H9 (cell line): Measurements from ENCODE around the gene FYN. TPM values are rescaled to one million over a fixed set of nuclear protein-coding genes. Genes with fewer than 3 reads are reported as not detected.

Experiments used
- DNase-seq: peaks from one replicate; pipeline ENCODE4 v3.0.0-alpha.2; 2017
- H2AFZ ChIP-seq: one replicate; pipeline ENCODE4 v1.6.1; 2013; ENCODE audit warnings: mild to moderate bottlenecking, low read length, control low read depth, moderate library complexity
- H2AK5ac ChIP-seq: 2 replicates; pipeline ENCODE4 v1.6.1; 2013; ENCODE audit warnings: low read length, control low read depth, mixed read lengths; ENCODE audit not compliant: insufficient read length
- H2BK120ac ChIP-seq: one replicate; pipeline ENCODE4 v1.6.1; 2013; ENCODE audit warnings: low read depth, mild to moderate bottlenecking, low read length, control low read depth, inconsistent platforms; ENCODE audit not compliant: poor library complexity, severe bottlenecking
- H2BK12ac ChIP-seq: 2 replicates; pipeline ENCODE4 v1.6.1; 2013; ENCODE audit warnings: low read length, control low read depth, mixed read lengths, low read depth; ENCODE audit not compliant: insufficient read length
- H2BK15ac ChIP-seq: 2 replicates; pipeline ENCODE4 v1.6.1; 2013; ENCODE audit warnings: low read depth, low read length, control low read depth
- H2BK20ac ChIP-seq: one replicate; pipeline ENCODE4 v1.6.1; 2013; ENCODE audit warnings: low read depth, mild to moderate bottlenecking, low read length, control low read depth, inconsistent platforms; ENCODE audit not compliant: poor library complexity, severe bottlenecking
- H2BK5ac ChIP-seq: 2 replicates; pipeline ENCODE4 v1.6.1; 2013; ENCODE audit warnings: low read length, control low read depth, mixed read lengths; ENCODE audit not compliant: insufficient read length
- H3K14ac ChIP-seq: 2 replicates; pipeline ENCODE4 v1.6.1; 2013; ENCODE audit warnings: low read length, control low read depth; ENCODE audit not compliant: insufficient read depth
- H3K18ac ChIP-seq: 2 replicates; pipeline ENCODE4 v1.6.1; 2013; ENCODE audit warnings: low read depth, mild to moderate bottlenecking, mixed read lengths, low read length, control low read depth; ENCODE audit not compliant: insufficient read length
- H3K23ac ChIP-seq: 2 replicates; pipeline ENCODE4 v1.6.1; 2013; ENCODE audit warnings: low read length, control low read depth, mixed read lengths, low read depth; ENCODE audit not compliant: insufficient read length
- H3K23me2 ChIP-seq: 2 replicates; pipeline ENCODE4 v1.6.1; 2013; ENCODE audit warnings: low read depth, mild to moderate bottlenecking, mixed read lengths, low read length, control low read depth; ENCODE audit not compliant: insufficient read length, poor library complexity, severe bottlenecking
- H3K27ac ChIP-seq: 2 replicates; pipeline ENCODE4 v1.5.1; 2013; ENCODE audit warnings: low read length, control low read depth, mixed read lengths, low read depth; ENCODE audit not compliant: insufficient read length
- H3K27me3 ChIP-seq: 2 replicates; pipeline ENCODE4 v1.6.1; 2013; ENCODE audit warnings: low read length, control low read depth, inconsistent platforms; ENCODE audit not compliant: insufficient read depth
- H3K4ac ChIP-seq: 2 replicates; pipeline ENCODE4 v1.6.1; 2013; ENCODE audit warnings: low read depth, mild to moderate bottlenecking, control low read depth, inconsistent platforms, low read length, moderate library complexity
- H3K4me1 ChIP-seq: 2 replicates; pipeline ENCODE4 v1.6.1; 2013; ENCODE audit warnings: low read length, control low read depth, inconsistent platforms; ENCODE audit not compliant: insufficient read depth
- H3K4me2 ChIP-seq: 2 replicates; pipeline ENCODE4 v1.6.1; 2013; ENCODE audit warnings: low read length, control low read depth, mixed read lengths; ENCODE audit not compliant: insufficient read length, insufficient read depth
- H3K56ac ChIP-seq: 2 replicates; pipeline ENCODE4 v1.6.1; 2013; ENCODE audit warnings: low read depth, mild to moderate bottlenecking, mixed read lengths, low read length, control low read depth; ENCODE audit not compliant: insufficient read length
- H3K79me1 ChIP-seq: 2 replicates; pipeline ENCODE4 v1.6.1; 2013; ENCODE audit warnings: low read depth, mild to moderate bottlenecking, moderate library complexity, low read length, control low read depth, inconsistent platforms; ENCODE audit not compliant: insufficient read depth, poor library complexity, severe bottlenecking
- H3K79me2 ChIP-seq: 2 replicates; pipeline ENCODE4 v1.6.1; 2013; ENCODE audit warnings: low read length, control low read depth, inconsistent platforms; ENCODE audit not compliant: insufficient read depth
- H3K9ac ChIP-seq: 2 replicates; pipeline ENCODE4 v1.6.1; 2013; ENCODE audit warnings: low read length, control low read depth, mixed read lengths; ENCODE audit not compliant: insufficient read length; ENCODE audit errors: extremely low read depth
- H3K9me3 ChIP-seq: one replicate; pipeline ENCODE4 v1.6.1; 2013; ENCODE audit warnings: low read depth, low read length, inconsistent platforms; ENCODE audit not compliant: control insufficient read depth
- H3T11ph ChIP-seq: one replicate; pipeline ENCODE4 v1.6.1; 2013; ENCODE audit warnings: mild to moderate bottlenecking, low read length, control low read depth, inconsistent platforms
- H4K20me1 ChIP-seq: one replicate; pipeline ENCODE4 v1.6.1; 2013; ENCODE audit not compliant: control insufficient read depth, insufficient read length, insufficient read depth
- H4K5ac ChIP-seq: 2 replicates; pipeline ENCODE4 v1.6.1; 2013; ENCODE audit warnings: low read depth, mild to moderate bottlenecking, mixed read lengths, low read length, control low read depth; ENCODE audit not compliant: insufficient read length
- H4K8ac ChIP-seq: replicated peaks from 2 replicates; pipeline ENCODE4 v1.6.1; 2013; ENCODE audit warnings: low read length, control low read depth, mixed read lengths, low read depth; ENCODE audit not compliant: insufficient read length
- H4K91ac ChIP-seq: 2 replicates; pipeline ENCODE4 v1.6.1; 2013; ENCODE audit warnings: low read depth, mild to moderate bottlenecking, moderate library complexity, mixed read lengths, low read length, control low read depth; ENCODE audit not compliant: insufficient read length
- H3K27ac Mint-ChIP-seq, 3 experiments: 2 replicates in 2 of 3; 3 replicates in 1 of 3; pipeline ENCODE4 v1.8.0; 2020 to 2021; ENCODE audit warnings: mixed read lengths in 3 of 3, mild to moderate bottlenecking in 1 of 3, moderate library complexity in 1 of 3
- H3K27me3 Mint-ChIP-seq: 2 replicates; pipeline ENCODE4 v1.8.0; 2021; ENCODE audit warnings: low read depth, mild to moderate bottlenecking, moderate library complexity, mixed read lengths
- H3K36me3 Mint-ChIP-seq, 3 experiments: 2 replicates in 2 of 3; 3 replicates in 1 of 3; pipeline ENCODE4 v1.8.0; 2020 to 2021; ENCODE audit warnings: low read depth in 3 of 3, mixed read lengths in 3 of 3; ENCODE audit not compliant: insufficient read depth in 1 of 3
- H3K4me1 Mint-ChIP-seq, 2 experiments: 2 replicates each; pipeline ENCODE4 v1.8.0; 2020; ENCODE audit warnings: mixed read lengths in 2 of 2
- H3K4me3 Mint-ChIP-seq, 2 experiments: 2 replicates in 1 of 2; 3 replicates in 1 of 2; pipeline ENCODE4 v1.8.0; 2020 to 2021; ENCODE audit warnings: mild to moderate bottlenecking in 2 of 2, mixed read lengths in 2 of 2, moderate library complexity in 1 of 2
- H3K9me3 Mint-ChIP-seq, 2 experiments: 2 replicates in 1 of 2; 3 replicates in 1 of 2; pipeline ENCODE4 v1.8.0; 2020; ENCODE audit warnings: mild to moderate bottlenecking in 2 of 2, mixed read lengths in 2 of 2, moderate library complexity in 1 of 2
- WGBS: extraction: QIAGEN DNeasy Blood & Tissue Kit; methylation state at CpG from one replicate; pipeline ENCODE4 v1.1.7; 2013; ENCODE audit warnings: missing lambda C conversion rate, low lambda C conversion rate, mixed read lengths; ENCODE audit not compliant: insufficient read length; ENCODE audit errors: extremely low coverage; 5-methylcytosine and 5-hydroxymethylcytosine counted together
- total RNA-seq: library from RNA; stranded (reverse); gene quantifications from 2 replicates; pipeline ENCODE4 v1.2.1, GENCODE V29; 2021
- TF ChIP-seq, protein P1 (sequence below): fragments of 200-600 bp; sonication (generic); conservative IDR thresholded peaks from 3 replicates; pipeline ENCODE4 v1.8.0; 2021; ENCODE audit warnings: antibody characterized with exemption, mild to moderate bottlenecking

The FYN gene
- total RNA-seq, 1 experiment from 2014 or later = 64.8 TPM

DNA sequence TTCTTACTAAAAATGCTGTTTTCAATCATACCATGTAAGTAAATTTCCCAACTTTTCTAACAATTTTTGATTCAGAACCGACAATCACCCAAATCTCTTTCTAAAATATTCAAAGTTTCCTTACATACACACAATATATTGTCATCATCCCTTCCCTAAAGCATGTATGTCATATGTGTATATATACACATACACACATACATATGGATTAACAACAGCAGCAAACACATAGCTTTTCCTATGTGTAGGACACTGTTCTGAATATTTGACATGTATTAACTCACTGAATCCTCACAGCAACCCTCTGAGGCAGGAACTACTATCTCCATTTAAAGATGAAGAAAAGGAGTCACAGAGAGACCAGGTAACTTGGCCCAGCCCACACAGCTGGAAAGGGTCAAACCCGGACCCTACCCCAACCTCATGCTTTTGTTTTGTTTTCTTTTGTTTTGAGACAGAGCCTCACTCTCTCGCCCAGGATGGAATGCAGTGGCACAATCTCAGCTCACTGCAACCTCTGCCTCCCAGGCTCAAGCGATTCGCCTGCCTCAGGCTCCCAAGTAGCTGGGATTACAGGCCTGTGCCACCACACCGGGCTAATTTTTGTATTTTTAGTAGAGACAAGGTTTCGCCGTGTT lies 7.2 kb downstream of the FYN start:
- Histone ChIP-seq H2BK15ac (no peak overlapping the region), H4K91ac (no peak overlapping the region), H3K9me3 (no peaks in the 10 kb centered on the region), H3K14ac (no peak overlapping the region), H3K79me1 (no peaks in the 10 kb centered on the region), H3K23me2 (no peaks in the 10 kb centered on the region), H3T11ph (no peak overlapping the region), H2BK20ac (no peak overlapping the region), H2BK5ac (no peak overlapping the region), H3K56ac (no peak overlapping the region), H2BK120ac (no peak overlapping the region), H2AK5ac (no peak overlapping the region), H3K4ac (no peak overlapping the region), H2BK12ac (no peak overlapping the region), H3K4me2 (no peak overlapping the region), H3K27me3 (no peaks in the 10 kb centered on the region), H2AFZ (no peak overlapping the region), H4K20me1 (no peaks in the 10 kb centered on the region), H4K5ac (no peak overlapping the region), H3K79me2 (peaks cover 17% of the 10 kb centered on the region; the same call in 1 of the 2 replicates), H3K27ac (no peak overlapping the region), H3K23ac (no peak overlapping the region), H3K4me1 (peaks cover 17% of the 10 kb centered on the region), H4K8ac (no peak overlapping the region), H3K9ac (no peak overlapping the region), H3K18ac (no peak overlapping the region)
- Mint-ChIP-seq H3K4me3 (no peak overlapping the region), H3K9me3 (no peaks in the 10 kb centered on the region), H3K27me3 (no peaks in the 10 kb centered on the region), H3K4me1 (peaks cover 72 to 77% of the 10 kb centered on the region in 2 experiments), H3K36me3 (no peaks in the 10 kb centered on the region; a peak in 1 of 7 replicates), H3K27ac (0 out of 7 replicates have a peak overlapping the region, but pooled peaks of 1 of the 3 experiments have one; percentile 32)
- DNase-seq = no peak
- TF ChIP-seq, protein P1, sequence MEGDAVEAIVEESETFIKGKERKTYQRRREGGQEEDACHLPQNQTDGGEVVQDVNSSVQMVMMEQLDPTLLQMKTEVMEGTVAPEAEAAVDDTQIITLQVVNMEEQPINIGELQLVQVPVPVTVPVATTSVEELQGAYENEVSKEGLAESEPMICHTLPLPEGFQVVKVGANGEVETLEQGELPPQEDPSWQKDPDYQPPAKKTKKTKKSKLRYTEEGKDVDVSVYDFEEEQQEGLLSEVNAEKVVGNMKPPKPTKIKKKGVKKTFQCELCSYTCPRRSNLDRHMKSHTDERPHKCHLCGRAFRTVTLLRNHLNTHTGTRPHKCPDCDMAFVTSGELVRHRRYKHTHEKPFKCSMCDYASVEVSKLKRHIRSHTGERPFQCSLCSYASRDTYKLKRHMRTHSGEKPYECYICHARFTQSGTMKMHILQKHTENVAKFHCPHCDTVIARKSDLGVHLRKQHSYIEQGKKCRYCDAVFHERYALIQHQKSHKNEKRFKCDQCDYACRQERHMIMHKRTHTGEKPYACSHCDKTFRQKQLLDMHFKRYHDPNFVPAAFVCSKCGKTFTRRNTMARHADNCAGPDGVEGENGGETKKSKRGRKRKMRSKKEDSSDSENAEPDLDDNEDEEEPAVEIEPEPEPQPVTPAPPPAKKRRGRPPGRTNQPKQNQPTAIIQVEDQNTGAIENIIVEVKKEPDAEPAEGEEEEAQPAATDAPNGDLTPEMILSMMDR = no peak
- 100% methylated on average over 1 of the region's 8 CpGs for WGBS
